Occipital lobe (tissue), 3 donors: ENCODE results near the gene ADGRE1. TPM values are rescaled to one million over a fixed set of nuclear protein-coding genes. Genes with fewer than 3 reads are reported as not detected.

Experiments
- DNase-seq: peaks from one replicate; lab custom pipeline; 2025; lab: John Stamatoyannopoulos, UW
- small RNA-seq: library from RNA; depleted of rRNA; stranded (forward); fragments of <200 nt; gene quantifications from one replicate; pipeline ENCODE3, GENCODE V24; 2014
- total RNA-seq: library from RNA; depleted of rRNA; stranded (reverse); fragments of >200 nt; gene quantifications from one replicate; pipeline ENCODE4 v1.2.3, GENCODE V29; 2014

The ADGRE1 gene
- total RNA-seq, 1 donor from 2014 or later, result not detected

- DNase-seq, result no peak
Observed at GRCh38 chr19:6952956-6953355, 65.6 kb downstream of the ADGRE1 start.

- no peak for DNase-seq
Observed at GRCh38 chr19:6955082-6955481, 67.7 kb downstream of the ADGRE1 start.

GRCh38 chr19:6956573-6956972 lies 69.2 kb downstream of the ADGRE1 start:
- no peak for DNase-seq

GRCh38 chr19:6958791-6959190 lies 71.4 kb downstream of the ADGRE1 start:
- DNase-seq, result no peak

- DNase-seq, result no peak
Observed at GRCh38 chr19:6963244-6963852, 76.0 kb downstream of the ADGRE1 start.

GRCh38 chr19:6963937-6964336 lies 76.6 kb downstream of the ADGRE1 start:
- no peak for DNase-seq

- no peak for DNase-seq
Observed at GRCh38 chr19:6967967-6968366, 80.6 kb downstream of the ADGRE1 start.

GRCh38 chr19:6969490-6969889 lies 82.1 kb downstream of the ADGRE1 start:
- DNase-seq, result no peak

- no peak for DNase-seq
Observed at GRCh38 chr19:6970021-6970420, 82.6 kb downstream of the ADGRE1 start.

GRCh38 chr19:6970443-6970842 lies 83.1 kb downstream of the ADGRE1 start:
- no peak for DNase-seq

- DNase-seq, result no peak
Observed at GRCh38 chr19:6971366-6971765, 84.0 kb downstream of the ADGRE1 start.

- no peak for DNase-seq
Observed at GRCh38 chr19:6976197-6976596, 88.8 kb downstream of the ADGRE1 start.

- no peak for DNase-seq
Observed at GRCh38 chr19:6979399-6979798, 92.0 kb downstream of the ADGRE1 start.

- DNase-seq, result no peak
Observed at GRCh38 chr19:6983448-6983847, 96.1 kb downstream of the ADGRE1 start.

- no peak for DNase-seq
Observed at GRCh38 chr19:6987850-6988249, 100.5 kb downstream of the ADGRE1 start.

GRCh38 chr19:6988257-6988656 lies 100.9 kb downstream of the ADGRE1 start:
- DNase-seq, result no peak

Small RNA genes lying within 50 kb of the gene (small RNA-seq; reads per million reads assigned to genes)
- gene RF00017, result not detected

Other genes starting within 250 kb of the ADGRE1 start
- not detected for gene TNFSF14, start 217.4 kb upstream of the ADGRE1 start, total RNA-seq
- 12.3 TPM for gene C3, start 166.9 kb upstream of the ADGRE1 start, total RNA-seq
- 11.2 TPM for gene GPR108, start 150.0 kb upstream of the ADGRE1 start, total RNA-seq
- gene TRIP10, start 147.9 kb upstream of the ADGRE1 start, total RNA-seq, result 3.0 TPM
- gene SH2D3A, start 120.1 kb upstream of the ADGRE1 start, total RNA-seq, result not detected
- gene VAV1, start 114.9 kb upstream of the ADGRE1 start, total RNA-seq, result 2.5 TPM
- gene MBD3L2B, start 133.9 kb downstream of the ADGRE1 start, total RNA-seq, result not detected
- gene MBD3L5, start 143.0 kb downstream of the ADGRE1 start, total RNA-seq, result not detected
- gene MBD3L4, start 152.6 kb downstream of the ADGRE1 start, total RNA-seq, result not detected
- not detected for gene MBD3L2, start 161.7 kb downstream of the ADGRE1 start, total RNA-seq
- not detected for gene MBD3L3, start 171.1 kb downstream of the ADGRE1 start, total RNA-seq
- gene ZNF557, start 182.1 kb downstream of the ADGRE1 start, total RNA-seq, result 40.9 TPM